PC-9 (cell line): ENCODE measurements around the gene DENND11. TPM values are rescaled to one million over a fixed set of nuclear protein-coding genes. Genes with fewer than 3 reads are reported as not detected.

ENCODE experiments used
- BruUV-seq: library from RNA; stranded (reverse); fragments of 400-500 nt; replicated peaks from 2 replicates; lab custom pipeline; 2021; lab: Mats Ljungman, UMichigan
- CTCF ChIA-PET: fragments of 300-600 bp; sonication (Branson Sonifier 250); formaldehyde crosslinking; loops from one replicate; lab custom pipeline; 2022; ENCODE audit warnings: antibody characterized with exemption; lab: Charles Lee
- POLR2A ChIA-PET: fragments of 300-600 bp; sonication (Branson Sonifier 250); formaldehyde crosslinking; loops from one replicate; lab custom pipeline; 2022; ENCODE audit warnings: antibody characterized with exemption; ENCODE audit not compliant: unreplicated experiment; lab: Charles Lee
- DNase-seq, 2 experiments: peaks; one replicate each; pipeline versions ENCODE4 v3.0.0 to v3.0.0-alpha.2; 2015 to 2022; ENCODE audit warnings: mixed read lengths in 1 of 2
- H2AFZ ChIP-seq: fragments of 200-600 bp; sonication (generic); 2 replicates; pipeline ENCODE4 v1.8.1; 2017; ENCODE audit warnings: antibody characterized with exemption
- H3F3A ChIP-seq: fragments of 200-600 bp; sonication (generic); 2 replicates; pipeline ENCODE4 v1.8.1; 2017; ENCODE audit warnings: antibody characterized with exemption, mild to moderate bottlenecking, low read depth; ENCODE audit not compliant: insufficient read depth
- H3K27ac ChIP-seq: fragments of 200-600 bp; sonication (generic); 2 replicates; pipeline ENCODE4 v1.6.1; 2016; ENCODE audit warnings: mixed run types
- H3K27me3 ChIP-seq: fragments of 200-600 bp; sonication (generic); 2 replicates; pipeline ENCODE4 v1.6.1; 2016; ENCODE audit warnings: low read depth, mixed run types; ENCODE audit not compliant: insufficient read depth
- H3K36me3 ChIP-seq: fragments of 200-600 bp; sonication (generic); 2 replicates; pipeline ENCODE4 v1.6.1; 2016; ENCODE audit warnings: low read depth, mixed run types
- H3K4me1 ChIP-seq: fragments of 200-600 bp; sonication (generic); replicated peaks from 2 replicates; pipeline ENCODE4 v1.6.1; 2016; ENCODE audit warnings: mixed run types; ENCODE audit not compliant: insufficient read depth
- H3K4me2 ChIP-seq: fragments of 200-600 bp; sonication (generic); 2 replicates; pipeline ENCODE4 v1.6.1; 2017; ENCODE audit warnings: mixed run types
- H3K4me3 ChIP-seq: fragments of 200-600 bp; sonication (generic); 2 replicates; pipeline ENCODE4 v1.6.1; 2016; ENCODE audit warnings: mixed run types
- H3K79me2 ChIP-seq: fragments of 200-600 bp; sonication (generic); 2 replicates; pipeline ENCODE4 v1.6.1; 2017; ENCODE audit warnings: low read depth, mixed run types
- H3K9me2 ChIP-seq: fragments of 200-600 bp; sonication (generic); 2 replicates; pipeline ENCODE4 v1.8.1; 2017; ENCODE audit warnings: mild to moderate bottlenecking; ENCODE audit not compliant: insufficient read depth
- H3K9me3 ChIP-seq: fragments of 200-600 bp; sonication (generic); 2 replicates; pipeline ENCODE4 v1.8.1; 2016; ENCODE audit warnings: low read depth; ENCODE audit not compliant: insufficient read depth
- H4K20me1 ChIP-seq: fragments of 200-600 bp; sonication (generic); 2 replicates; pipeline ENCODE4 v1.8.1; 2017; ENCODE audit not compliant: insufficient read depth
- EZH2 ChIP-seq: fragments of 200-600 bp; sonication (generic); IDR thresholded peaks from 2 replicates; pipeline ENCODE4 v1.8.0; 2017; ENCODE audit warnings: antibody characterized with exemption, low read depth
- intact Hi-C: fragments of 100-400 bp; cut with micrococcal nuclease; formaldehyde crosslinking; loops from one replicate; pipeline ENCODE4 v1.10.0; 2022; ENCODE audit not compliant: unreplicated experiment
- total RNA-seq: library from RNA; stranded (reverse); gene quantifications from 2 replicates; pipeline ENCODE4 v1.2.3, GENCODE V29; 2021
- TF ChIP-seq, protein P1 (sequence below): fragments of 200-600 bp; sonication (generic); conservative IDR thresholded peaks from 2 replicates; pipeline ENCODE4 v1.6.1; 2017; ENCODE audit warnings: mixed run types, antibody characterized with exemption, mild to moderate bottlenecking, moderate library complexity

The DENND11 gene
- total RNA-seq, 1 experiment from 2014 or later: 49.4 TPM

DNA sequence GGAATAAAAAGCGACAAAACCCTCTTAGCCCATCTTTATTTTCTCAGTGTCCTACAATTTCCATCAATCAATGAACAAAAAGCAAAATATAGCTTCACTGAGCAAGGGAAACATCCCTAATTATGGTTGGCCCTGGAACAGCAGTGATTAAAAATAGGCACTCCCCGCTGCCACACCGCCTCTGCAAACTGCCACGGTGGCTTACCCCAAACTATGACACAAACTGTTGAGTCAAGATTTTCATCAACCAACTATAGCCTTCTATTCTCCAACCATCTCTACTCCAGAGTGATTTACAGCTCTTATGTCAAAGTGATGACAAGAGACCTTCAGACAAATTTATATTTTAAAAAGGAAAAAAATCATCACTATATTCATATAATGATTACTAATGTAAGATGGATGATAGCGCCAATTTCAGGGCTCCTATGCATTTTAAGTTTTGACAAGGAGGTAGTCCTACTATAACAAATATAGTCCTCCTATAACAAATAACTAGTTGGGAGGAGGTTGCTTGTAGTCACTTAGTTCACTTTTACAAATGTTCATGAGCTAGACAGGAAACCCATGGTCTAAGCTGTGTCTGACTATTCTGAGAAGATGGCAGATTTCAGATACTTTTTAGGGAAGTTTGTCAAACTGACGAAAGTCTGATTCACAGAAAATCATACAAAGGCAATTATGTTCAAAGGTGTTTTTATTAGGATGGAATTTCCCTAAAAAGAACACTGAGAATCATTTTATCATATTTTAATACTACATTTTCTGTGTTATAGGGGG is 26.3 kb downstream of the DENND11 start:
- Histone ChIP-seq H3K27ac (peak overlapping the region; percentile 60), H3K4me2 (no peak overlapping the region), H3K27me3 (no peaks in the 10 kb centered on the region), H3F3A (peaks cover 11% of the 10 kb centered on the region; the same call in 1 of the 2 replicates), H3K36me3 (peaks cover 16% of the 10 kb centered on the region; the same call in 1 of the 2 replicates), H3K4me3 (no peak overlapping the region), H3K79me2 (no peaks in the 10 kb centered on the region), H3K9me3 (peaks cover 4% of the 10 kb centered on the region; the same call in 1 of the 2 replicates), H2AFZ (no peak overlapping the region), H3K9me2 (no peaks in the 10 kb centered on the region), H4K20me1 (no peaks in the 10 kb centered on the region), H3K4me1 (no peaks in the 10 kb centered on the region; the same call in 1 of the 2 replicates)
- DNase-seq: no peak
- TF ChIP-seq, protein P1, sequence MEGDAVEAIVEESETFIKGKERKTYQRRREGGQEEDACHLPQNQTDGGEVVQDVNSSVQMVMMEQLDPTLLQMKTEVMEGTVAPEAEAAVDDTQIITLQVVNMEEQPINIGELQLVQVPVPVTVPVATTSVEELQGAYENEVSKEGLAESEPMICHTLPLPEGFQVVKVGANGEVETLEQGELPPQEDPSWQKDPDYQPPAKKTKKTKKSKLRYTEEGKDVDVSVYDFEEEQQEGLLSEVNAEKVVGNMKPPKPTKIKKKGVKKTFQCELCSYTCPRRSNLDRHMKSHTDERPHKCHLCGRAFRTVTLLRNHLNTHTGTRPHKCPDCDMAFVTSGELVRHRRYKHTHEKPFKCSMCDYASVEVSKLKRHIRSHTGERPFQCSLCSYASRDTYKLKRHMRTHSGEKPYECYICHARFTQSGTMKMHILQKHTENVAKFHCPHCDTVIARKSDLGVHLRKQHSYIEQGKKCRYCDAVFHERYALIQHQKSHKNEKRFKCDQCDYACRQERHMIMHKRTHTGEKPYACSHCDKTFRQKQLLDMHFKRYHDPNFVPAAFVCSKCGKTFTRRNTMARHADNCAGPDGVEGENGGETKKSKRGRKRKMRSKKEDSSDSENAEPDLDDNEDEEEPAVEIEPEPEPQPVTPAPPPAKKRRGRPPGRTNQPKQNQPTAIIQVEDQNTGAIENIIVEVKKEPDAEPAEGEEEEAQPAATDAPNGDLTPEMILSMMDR: no peak
- no peak for TF ChIP-seq EZH2
- POLR2A ChIA-PET: no interaction called here
- intact Hi-C loops: loop anchor here (1.0 to 2.0 kb wide), 2 partner anchors 21 to 63 kb away; partner anchors contain the start of gene SSBP1
- CTCF ChIA-PET: interaction anchor here (1.6 kb wide), 1 partner anchor 21 kb away, joined by 4 read pairs; no protein-coding TSS in a partner anchor
- BruUV-seq: no TSS peak

DNA sequence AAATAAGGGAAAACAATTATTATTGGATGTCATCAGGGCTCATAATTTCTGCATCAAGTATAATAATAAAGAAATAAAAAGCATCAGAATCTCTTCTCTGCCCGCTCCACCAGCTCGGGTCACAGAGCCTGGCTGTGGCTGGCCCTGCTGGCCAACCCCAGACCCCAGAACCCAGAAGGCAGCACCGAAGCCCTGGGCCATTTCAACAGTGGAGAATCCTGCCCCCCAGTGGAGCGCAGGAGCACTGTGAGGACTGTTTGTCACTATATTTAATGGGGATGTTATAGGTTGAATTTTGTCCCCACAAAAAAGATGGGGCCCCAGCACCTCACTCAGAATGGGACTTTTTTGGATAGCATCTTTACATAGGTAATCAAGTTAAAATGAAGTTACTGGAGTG is 27.3 kb downstream of the DENND11 start:
- DNase-seq: peak in 1 of 2 experiments; percentile 20

More for the DNA sequence above, 27.3 kb downstream of the DENND11 start:
- Histone ChIP-seq H4K20me1 (no peaks in the 10 kb centered on the region), H3K4me1 (no peaks in the 10 kb centered on the region; the same call in 1 of the 2 replicates), H3K4me2 (no peak overlapping the region), H3K36me3 (peaks cover 9% of the 10 kb centered on the region; the same call in 1 of the 2 replicates), H3K4me3 (no peak overlapping the region), H3K79me2 (no peaks in the 10 kb centered on the region), H3K27me3 (no peaks in the 10 kb centered on the region), H2AFZ (no peak overlapping the region), H3K27ac (no peak overlapping the region), H3K9me3 (peaks cover 4% of the 10 kb centered on the region; the same call in 1 of the 2 replicates), H3K9me2 (no peaks in the 10 kb centered on the region), H3F3A (peaks cover 11% of the 10 kb centered on the region; the same call in 1 of the 2 replicates)
- intact Hi-C loops: loop anchor here (1.0 to 2.0 kb wide), 2 partner anchors 11 to 22 kb away; no protein-coding TSS in a partner anchor
- ChIA-PET POLR2A (interaction anchor here (0.6 kb wide), 2 partner anchors 26 to 59 kb away, joined by 4 to 6 read pairs; no protein-coding TSS in a partner anchor), CTCF (interaction anchor here (0.5 to 1.6 kb wide), 2 partner anchors 11 to 20 kb away, joined by 4 read pairs; no protein-coding TSS in a partner anchor)
- BruUV-seq: no TSS peak
- TF ChIP-seq, protein P1: peak; percentile 53; the same call in 1 of the 2 replicates
- TF ChIP-seq EZH2: no peak
